Activated naive CD4-positive, alpha-beta T cell treated with anti-CD3 and anti-CD28 coated beads for 36 hours (primary cell): ENCODE results near the gene SAMD4A. TPM values are rescaled to one million over a fixed set of nuclear protein-coding genes. Genes with fewer than 3 reads are reported as not detected.

Experiments used
- CTCF ChIA-PET: fragments of 350-600 bp; sonication (Branson Sonifier 250); formaldehyde crosslinking; loops from one replicate; lab custom pipeline; 2021; ENCODE audit warnings: antibody characterized with exemption; lab: Charles Lee
- DNase-seq: peaks from one replicate; pipeline ENCODE4 v3.0.0-alpha.2; 2020
- H3K27ac Mint-ChIP-seq: one replicate; pipeline ENCODE4 v1.8.0; 2021; ENCODE audit warnings: mild to moderate bottlenecking, mixed read lengths
- H3K27me3 Mint-ChIP-seq: one replicate; pipeline ENCODE4 v1.8.0; 2021; ENCODE audit warnings: low read depth, mixed read lengths
- H3K36me3 Mint-ChIP-seq: one replicate; pipeline ENCODE4 v1.8.0; 2021; ENCODE audit warnings: low read depth, mixed read lengths
- H3K4me1 Mint-ChIP-seq: one replicate; pipeline ENCODE4 v1.8.0; 2021; ENCODE audit warnings: low read depth, mixed read lengths
- H3K4me3 Mint-ChIP-seq: one replicate; pipeline ENCODE4 v1.8.0; 2021; ENCODE audit warnings: mild to moderate bottlenecking, moderate library complexity, mixed read lengths
- H3K9me3 Mint-ChIP-seq: one replicate; pipeline ENCODE4 v1.8.0; 2021; ENCODE audit warnings: mixed read lengths
- intact Hi-C: fragments of 100-400 bp; cut with micrococcal nuclease; formaldehyde crosslinking; loops from one replicate; pipeline ENCODE4 v1.15.1; 2023
- total RNA-seq, 2 experiments: library from RNA; stranded (reverse); gene quantifications; one replicate each; pipeline ENCODE4 v1.2.3, GENCODE V29; 2021

The SAMD4A gene
- total RNA-seq, 2 experiments from 2014 or later: 4.7 to 4.9 TPM

- intact Hi-C loops: no loop called here
- Mint-ChIP-seq H3K4me1 (peaks cover 8% of the 10 kb centered on the region), H3K36me3 (no peaks in the 10 kb centered on the region), H3K4me3 (no peak overlapping the region), H3K27ac (no peak overlapping the region), H3K9me3 (no peaks in the 10 kb centered on the region), H3K27me3 (peaks cover 10% of the 10 kb centered on the region)
- DNase-seq: no peak
- CTCF ChIA-PET: no interaction called here
These were observed 85.7 kb downstream of the SAMD4A start for GRCh38 chr14:54652605-54653052.

GRCh38 chr14:54653712-54654469 is 87.0 kb downstream of the SAMD4A start:
- intact Hi-C loops: no loop called here
- H3K9me3 Mint-ChIP-seq: no peaks in the 10 kb centered on the region
- no peak overlapping the region for H3K4me3 Mint-ChIP-seq
- CTCF ChIA-PET: no interaction called here
- H3K36me3 Mint-ChIP-seq: no peaks in the 10 kb centered on the region
- no peak overlapping the region for H3K27ac Mint-ChIP-seq
- no peak for DNase-seq
- peaks cover 8% of the 10 kb centered on the region for H3K4me1 Mint-ChIP-seq
- H3K27me3 Mint-ChIP-seq: peaks cover 10% of the 10 kb centered on the region

GRCh38 chr14:54654605-54655004 is 87.7 kb downstream of the SAMD4A start:
- no peak for DNase-seq
- H3K4me3 Mint-ChIP-seq: no peak overlapping the region
- no peak overlapping the region for H3K27ac Mint-ChIP-seq
- H3K36me3 Mint-ChIP-seq: no peaks in the 10 kb centered on the region
- CTCF ChIA-PET: interaction anchor here (1.0 kb wide), 1 partner anchor 106 kb away, joined by 4 read pairs; no protein-coding TSS in a partner anchor
- H3K9me3 Mint-ChIP-seq: no peaks in the 10 kb centered on the region
- intact Hi-C loops: no loop called here
- H3K27me3 Mint-ChIP-seq: peaks cover 10% of the 10 kb centered on the region
- peaks cover 8% of the 10 kb centered on the region for H3K4me1 Mint-ChIP-seq

GRCh38 chr14:54658836-54659235 is 91.9 kb downstream of the SAMD4A start:
- H3K4me3 Mint-ChIP-seq: no peak overlapping the region
- H3K27me3 Mint-ChIP-seq: peaks cover 1% of the 10 kb centered on the region
- H3K36me3 Mint-ChIP-seq: no peaks in the 10 kb centered on the region
- no peaks in the 10 kb centered on the region for H3K9me3 Mint-ChIP-seq
- intact Hi-C loops: no loop called here
- CTCF ChIA-PET: no interaction called here
- H3K4me1 Mint-ChIP-seq: no peaks in the 10 kb centered on the region
- H3K27ac Mint-ChIP-seq: no peak overlapping the region
- no peak for DNase-seq

- H3K27me3 Mint-ChIP-seq: peaks cover 1% of the 10 kb centered on the region
- H3K27ac Mint-ChIP-seq: no peak overlapping the region
- no peaks in the 10 kb centered on the region for H3K36me3 Mint-ChIP-seq
- DNase-seq: no peak
- CTCF ChIA-PET: no interaction called here
- intact Hi-C loops: no loop called here
- no peaks in the 10 kb centered on the region for H3K4me1 Mint-ChIP-seq
- no peak overlapping the region for H3K4me3 Mint-ChIP-seq
- no peaks in the 10 kb centered on the region for H3K9me3 Mint-ChIP-seq
These were observed 92.4 kb downstream of the SAMD4A start for GRCh38 chr14:54659365-54659764.

GRCh38 chr14:54660604-54661111 is 93.7 kb downstream of the SAMD4A start:
- H3K9me3 Mint-ChIP-seq: no peaks in the 10 kb centered on the region
- peaks cover 4% of the 10 kb centered on the region for H3K4me1 Mint-ChIP-seq
- intact Hi-C loops: no loop called here
- CTCF ChIA-PET: interaction anchor here (1.3 to 1.5 kb wide), 2 partner anchors 30 to 114 kb away, joined by 3 read pairs; no protein-coding TSS in a partner anchor
- no peak overlapping the region for H3K4me3 Mint-ChIP-seq
- H3K27ac Mint-ChIP-seq: no peak overlapping the region
- H3K27me3 Mint-ChIP-seq: peaks cover 1% of the 10 kb centered on the region
- DNase-seq: no peak
- no peaks in the 10 kb centered on the region for H3K36me3 Mint-ChIP-seq

GRCh38 chr14:54662491-54663133 is 95.7 kb downstream of the SAMD4A start:
- intact Hi-C loops: no loop called here
- DNase-seq: no peak
- CTCF ChIA-PET: interaction anchor here (0.6 to 1.1 kb wide), 3 partner anchors 12 to 29 kb away, joined by 3 read pairs; no protein-coding TSS in a partner anchor
- no peaks in the 10 kb centered on the region for H3K9me3 Mint-ChIP-seq
- no peak overlapping the region for H3K27ac Mint-ChIP-seq
- H3K36me3 Mint-ChIP-seq: no peaks in the 10 kb centered on the region
- H3K27me3 Mint-ChIP-seq: peaks cover 1% of the 10 kb centered on the region
- H3K4me3 Mint-ChIP-seq: no peak overlapping the region
- peaks cover 9% of the 10 kb centered on the region for H3K4me1 Mint-ChIP-seq

- Mint-ChIP-seq H3K27ac (no peak overlapping the region), H3K9me3 (no peaks in the 10 kb centered on the region), H3K27me3 (peaks cover 1% of the 10 kb centered on the region), H3K36me3 (no peaks in the 10 kb centered on the region), H3K4me1 (peaks cover 13% of the 10 kb centered on the region), H3K4me3 (no peak overlapping the region)
- CTCF ChIA-PET: interaction anchor here (0.8 kb wide), 1 partner anchor 14 kb away, joined by 3 read pairs; no protein-coding TSS in a partner anchor
- DNase-seq: no peak
- intact Hi-C loops: no loop called here
These were observed 98.0 kb downstream of the SAMD4A start for GRCh38 chr14:54664961-54665360.

GRCh38 chr14:54665946-54666345 is 99.0 kb downstream of the SAMD4A start:
- Mint-ChIP-seq H3K27ac (no peak overlapping the region), H3K27me3 (peaks cover 6% of the 10 kb centered on the region), H3K9me3 (no peaks in the 10 kb centered on the region), H3K4me3 (no peak overlapping the region), H3K36me3 (peaks cover 1% of the 10 kb centered on the region), H3K4me1 (peaks cover 23% of the 10 kb centered on the region)
- intact Hi-C loops: no loop called here
- CTCF ChIA-PET: no interaction called here
- DNase-seq: no peak

GRCh38 chr14:54667026-54667744 is 100.3 kb downstream of the SAMD4A start:
- CTCF ChIA-PET: interaction anchor here (1.1 to 1.4 kb wide), 2 partner anchors 94 to 107 kb away, joined by 3 read pairs; no protein-coding TSS in a partner anchor
- no peak for DNase-seq
- H3K27me3 Mint-ChIP-seq: peaks cover 6% of the 10 kb centered on the region

GRCh38 chr14:54667764-54668163 is 100.8 kb downstream of the SAMD4A start:
- Mint-ChIP-seq H3K9me3 (no peaks in the 10 kb centered on the region), H3K4me3 (no peak overlapping the region), H3K27ac (no peak overlapping the region), H3K27me3 (peaks cover 6% of the 10 kb centered on the region), H3K36me3 (peaks cover 1% of the 10 kb centered on the region), H3K4me1 (peaks cover 28% of the 10 kb centered on the region)
- intact Hi-C loops: no loop called here
- CTCF ChIA-PET: interaction anchor here (0.9 to 1.4 kb wide), 2 partner anchors 94 to 103 kb away, joined by 3 read pairs; no protein-coding TSS in a partner anchor
- DNase-seq: no peak

More at GRCh38 chr14:54667026-54667744, 100.3 kb downstream of the SAMD4A start:
- Mint-ChIP-seq H3K9me3 (no peaks in the 10 kb centered on the region), H3K36me3 (peaks cover 1% of the 10 kb centered on the region), H3K27ac (no peak overlapping the region), H3K4me1 (peaks cover 27% of the 10 kb centered on the region), H3K4me3 (no peak overlapping the region)
- intact Hi-C loops: no loop called here
